Mammary epithelial cell (primary cell): Measurements from ENCODE around the gene YBX1.

Experiments
- EZH2 ChIP-seq: IDR thresholded peaks from 2 replicates; pipeline ENCODE4 v1.6.1; 2012; ENCODE audit warnings: low read length, inconsistent platforms, borderline replicate concordance
- TF ChIP-seq, protein P1 (sequence below), 2 donors: IDR thresholded peaks in 1 of 2; conservative IDR thresholded peaks in 1 of 2; 2 replicates each; pipeline ENCODE4 v1.5.1; 2011 to 2012; ENCODE audit warnings: inconsistent platforms in 2 of 2, low read length in 2 of 2, mild to moderate bottlenecking in 2 of 2, control low read depth in 1 of 2, low read depth in 1 of 2; ENCODE audit not compliant: insufficient read depth in 1 of 2; ENCODE audit errors: extremely low read depth in 1 of 2

- TF ChIP-seq, protein P1, sequence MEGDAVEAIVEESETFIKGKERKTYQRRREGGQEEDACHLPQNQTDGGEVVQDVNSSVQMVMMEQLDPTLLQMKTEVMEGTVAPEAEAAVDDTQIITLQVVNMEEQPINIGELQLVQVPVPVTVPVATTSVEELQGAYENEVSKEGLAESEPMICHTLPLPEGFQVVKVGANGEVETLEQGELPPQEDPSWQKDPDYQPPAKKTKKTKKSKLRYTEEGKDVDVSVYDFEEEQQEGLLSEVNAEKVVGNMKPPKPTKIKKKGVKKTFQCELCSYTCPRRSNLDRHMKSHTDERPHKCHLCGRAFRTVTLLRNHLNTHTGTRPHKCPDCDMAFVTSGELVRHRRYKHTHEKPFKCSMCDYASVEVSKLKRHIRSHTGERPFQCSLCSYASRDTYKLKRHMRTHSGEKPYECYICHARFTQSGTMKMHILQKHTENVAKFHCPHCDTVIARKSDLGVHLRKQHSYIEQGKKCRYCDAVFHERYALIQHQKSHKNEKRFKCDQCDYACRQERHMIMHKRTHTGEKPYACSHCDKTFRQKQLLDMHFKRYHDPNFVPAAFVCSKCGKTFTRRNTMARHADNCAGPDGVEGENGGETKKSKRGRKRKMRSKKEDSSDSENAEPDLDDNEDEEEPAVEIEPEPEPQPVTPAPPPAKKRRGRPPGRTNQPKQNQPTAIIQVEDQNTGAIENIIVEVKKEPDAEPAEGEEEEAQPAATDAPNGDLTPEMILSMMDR (conservative IDR thresholded peaks at IDR 0.05 in 1 of 2, IDR thresholded peaks at IDR 0.05 in 1 of 2; ENCODE audit: extremely low read depth in 1 of 2, insufficient read depth in 1 of 2, low read depth in 1 of 2, low read length in 2 of 2), result no peak
- TF ChIP-seq EZH2, result no peak
Measured at GRCh38 chr1:42730002-42730401, 47.8 kb downstream of the YBX1 start.
